Heart left ventricle (tissue), 16 donors: ENCODE measurements around the gene SLC44A1. TPM values are rescaled to one million over a fixed set of nuclear protein-coding genes. Genes with fewer than 3 reads are reported as not detected.

Experiments
- ATAC-seq, 4 donors: fragments of 200-7000 bp; cut with Tn5 transposase; one replicate each; pipeline ENCODE4 v1.9.1; 2020 to 2022; ENCODE audit warnings: moderate library complexity in 4 of 4, mild to moderate bottlenecking in 3 of 4, moderate number of reproducible peaks in 1 of 4
- DNase-seq, 5 donors: peaks; one replicate each; pipeline ENCODE4 v3.0.0-alpha.2; 2020
- H3K27ac ChIP-seq, 12 donors: fragments of 200-600 bp; sonication (generic) in 4 of 12; one replicate each; pipeline versions ENCODE4 v1.5.0 to v1.8.0; 2016 to 2022; ENCODE audit warnings: mild to moderate bottlenecking in 2 of 12
- H3K27me3 ChIP-seq, 9 donors: fragments of 200-600 bp; sonication (generic) in 2 of 9; one replicate each; pipeline versions ENCODE4 v1.5.1 to v1.8.0; 2016 to 2022; ENCODE audit warnings: mild to moderate bottlenecking in 3 of 9
- H3K36me3 ChIP-seq, 9 donors: fragments of 200-600 bp; sonication (generic) in 2 of 9; one replicate each; pipeline versions ENCODE4 v1.5.0 to v1.8.0; 2018 to 2022; ENCODE audit warnings: mild to moderate bottlenecking in 2 of 9
- H3K4me1 ChIP-seq, 12 donors: fragments of 200-600 bp; sonication (generic) in 4 of 12; one replicate each; pipeline versions ENCODE4 v1.5.0 to v1.8.0; 2016 to 2022; ENCODE audit warnings: mild to moderate bottlenecking in 3 of 12
- H3K4me3 ChIP-seq, 12 donors: fragments of 200-600 bp; sonication (generic) in 4 of 12; one replicate each; pipeline versions ENCODE4 v1.5.0 to v1.8.0; 2017 to 2022; ENCODE audit warnings: mild to moderate bottlenecking in 9 of 12, moderate library complexity in 4 of 12
- H3K9me3 ChIP-seq, 12 donors: fragments of 200-600 bp; sonication (generic) in 4 of 12; one replicate each; pipeline versions ENCODE4 v1.5.0 to v1.8.0; 2016 to 2022; ENCODE audit warnings: mild to moderate bottlenecking in 1 of 12
- CTCF ChIP-seq, 12 donors: fragments of 200-600 bp; sonication (generic) in 4 of 12; IDR thresholded peaks; one replicate each; pipeline versions ENCODE4 v1.5.0 to v1.8.0; 2018 to 2022; ENCODE audit warnings: antibody characterized with exemption in 12 of 12, mild to moderate bottlenecking in 5 of 12
- POLR2A ChIP-seq, 2 donors: fragments of 450-650 bp; IDR thresholded peaks; one replicate each; pipeline ENCODE4 v1.6.1; 2017; ENCODE audit warnings: antibody characterized with exemption in 2 of 2, mild to moderate bottlenecking in 2 of 2, moderate library complexity in 2 of 2
- WGBS, 4 donors: extraction: QIAGEN DNeasy Blood & Tissue Kit in 2 of 4; methylation state at CpG; one replicate each; pipeline versions ENCODE4 v1.1.5 to v1.1.7; 2013 to 2018; 5-methylcytosine and 5-hydroxymethylcytosine counted together
- intact Hi-C, 10 donors: fragments of 100-400 bp; cut with DNase I; formaldehyde crosslinking; loops; one replicate each; pipeline versions ENCODE4 v1.11.1 to v1.14.2; 2022
- polyA plus RNA-seq, 2 donors: library from polyadenylated mRNA; stranded (reverse); fragments of 200-250 nt; gene quantifications; one replicate each; pipeline ENCODE4 v1.2.3, GENCODE V29; 2013
- total RNA-seq, 9 donors: library from RNA; depleted of rRNA in 2 of 9; stranded (reverse); fragments of >200 nt in 2 of 9; fragmentation: NEBNext Ultra II Directional in 3 of 9; extraction: Animal tissue kit (Norgen Biotek cat#: 25700) in 3 of 9; gene quantifications; one replicate each; pipeline versions ENCODE4 v1.1.0 to v1.2.4, GENCODE V29; 2016 to 2023
- donor health status: ischemic (EF 13 %, LVEDD 7.1; RV severe dilation, severe dysfunction).
- donor health status: healthy with polysubstance abuse.
- donor health status: DM: no; HTN: yes; CAD: no.
- donor health status: DM: no; HTN: no; CAD: no.
- donor health status: ischemic (EF 25% LVEDD 6.9; RV normal size, moderate dysfunction).
- donor health status: ischemic (EF 25% LVEDD 5.7; RV mildly dilated, moderate dysfunction).
- donor health status: healthy.
- donor health status: DM: yes; HTN: yes; CAD: no.
- donor health status: ischemic (EF 35%, LVEDD 5.7; RV mildly dilated, moderate dysfunction).
- donor health status: nonischemic (EF 11% LVEDD 7.7; RV severe dilation, severe dysfunction).
- donor health status: DM: yes; HTN: yes; CAD: no.
- donor health status: PGD.
- donor health status: ischemic (EF 29% LVEDD 5.4; RV normal size, mild dysfunction).
- donor health status: nonischemic (EF 23%, LVEDD 6.1; RV moderate dilation, normal function).

The SLC44A1 gene
- total and polyA plus RNA-seq, 11 donors, result 5.1 to 29.4 (median 21.3) TPM

GRCh38 chr9:105432247-105432842 lies 187.9 kb downstream of the SLC44A1 start:
- DNase-seq (no peak), ATAC-seq (peak in 1 of 4 donors; percentile 7)
- peaks cover 0 to 6% (median 0%) of the 10 kb centered on the region in 12 donors for H3K4me1 ChIP-seq
- H3K27me3 ChIP-seq, result no peaks in the 10 kb centered on the region
- H3K4me3 ChIP-seq, result no peak overlapping the region
- intact Hi-C loops, result loop anchor here in 2 of 10 donors (5.0 to 10.0 kb wide), 2 partner anchors 40 to 282 kb away; no protein-coding TSS in a partner anchor
- H3K9me3 ChIP-seq, result no peaks in the 10 kb centered on the region
- H3K36me3 ChIP-seq, result no peaks in the 10 kb centered on the region
- no peak overlapping the region for H3K27ac ChIP-seq
- WGBS, 4 donors, result 90 to 97% (median 95%) methylated on average over 2 of the region's 2 CpGs
- no peak for TF ChIP-seq CTCF (IDR thresholded peaks at IDR 0.05)
- TF ChIP-seq POLR2A (IDR thresholded peaks at IDR 0.05), result no peak

- intact Hi-C loops, result loop anchor here in 1 of 10 donors (10.0 kb wide), 1 partner anchor 279 kb away; no protein-coding TSS in a partner anchor
- no peak overlapping the region for H3K4me3 ChIP-seq
- no peak overlapping the region for H3K27ac ChIP-seq
- TF ChIP-seq POLR2A (IDR thresholded peaks at IDR 0.05) (no peak), CTCF (IDR thresholded peaks at IDR 0.05) (no peak)
- peaks cover 0 to 24% (median 7%) of the 10 kb centered on the region in 12 donors for H3K4me1 ChIP-seq
- no peaks in the 10 kb centered on the region for H3K9me3 ChIP-seq
- no peaks in the 10 kb centered on the region for H3K36me3 ChIP-seq
- no peaks in the 10 kb centered on the region for H3K27me3 ChIP-seq
- DNase-seq, result no peak
- WGBS, 4 donors, result 71 to 82% (median 80%) methylated on average over 3 of the region's 3 CpGs
- ATAC-seq, result no peak
Measured at GRCh38 chr9:105435453-105435852, 191.0 kb downstream of the SLC44A1 start.

GRCh38 chr9:105436783-105437182 lies 192.3 kb downstream of the SLC44A1 start:
- ATAC-seq (no peak), DNase-seq (no peak)
- Histone ChIP-seq H3K27me3 (no peaks in the 10 kb centered on the region), H3K36me3 (no peaks in the 10 kb centered on the region), H3K4me1 (peaks cover 0 to 25% (median 8%) of the 10 kb centered on the region in 12 donors), H3K9me3 (no peaks in the 10 kb centered on the region), H3K27ac (no peak overlapping the region), H3K4me3 (no peak overlapping the region)
- no peak for TF ChIP-seq CTCF (IDR thresholded peaks at IDR 0.05)
- no peak for TF ChIP-seq POLR2A (IDR thresholded peaks at IDR 0.05)
- intact Hi-C loops, result loop anchor here in 1 of 10 donors (10.0 kb wide), 1 partner anchor 278 kb away; no protein-coding TSS in a partner anchor
- 83 to 91% (median 90%) methylated on average over 4 of the region's 4 CpGs for WGBS, 4 donors

- H3K4me3 ChIP-seq, result no peak overlapping the region
- no peak for TF ChIP-seq POLR2A (IDR thresholded peaks at IDR 0.05)
- no peak for TF ChIP-seq CTCF (IDR thresholded peaks at IDR 0.05)
- no peaks in the 10 kb centered on the region for H3K36me3 ChIP-seq
- no peaks in the 10 kb centered on the region for H3K27me3 ChIP-seq
- peaks cover 0 to 30% (median 8%) of the 10 kb centered on the region in 12 donors for H3K4me1 ChIP-seq
- WGBS, 4 donors, result 88 to 100% (median 92%) methylated on average over 1 of the region's 1 CpG
- DNase-seq (no peak), ATAC-seq (no peak)
- intact Hi-C loops, result loop anchor here in 1 of 10 donors (10.0 kb wide), 1 partner anchor 277 kb away; no protein-coding TSS in a partner anchor
- no peaks in the 10 kb centered on the region for H3K9me3 ChIP-seq
- peak overlapping the region in 1 of 12 donors; percentile 35 for H3K27ac ChIP-seq
Measured at GRCh38 chr9:105437704-105438103, 193.3 kb downstream of the SLC44A1 start.
